Heart right ventricle (tissue), 16 donors: Measurements from ENCODE around the gene SLC33A1. TPM values are rescaled to one million over a fixed set of nuclear protein-coding genes. Genes with fewer than 3 reads are reported as not detected.

ENCODE experiments used
- ATAC-seq, 8 donors: fragments of 200-7000 bp; cut with Tn5 transposase; one replicate each; pipeline ENCODE4 v1.9.1; 2020; ENCODE audit warnings: mild to moderate bottlenecking in 8 of 8, moderate library complexity in 8 of 8, moderate number of reproducible peaks in 1 of 8
- DNase-seq, 2 donors: peaks; one replicate each; pipeline ENCODE4 v3.0.0-alpha.2; 2020
- H3K27ac ChIP-seq, 10 donors: fragments of 200-600 bp; sonication (generic) in 2 of 10; one replicate each; pipeline versions ENCODE4 v1.5.0 to v1.8.0; 2020 to 2022; ENCODE audit warnings: mild to moderate bottlenecking in 3 of 10
- H3K27me3 ChIP-seq, 7 donors: fragments of 200-600 bp; one replicate each; pipeline ENCODE4 v1.8.0; 2021 to 2022; ENCODE audit warnings: mild to moderate bottlenecking in 2 of 7
- H3K36me3 ChIP-seq, 9 donors: fragments of 200-600 bp; sonication (generic) in 1 of 9; one replicate each; pipeline versions ENCODE4 v1.5.0 to v1.8.0; 2020 to 2022; ENCODE audit warnings: mild to moderate bottlenecking in 2 of 9
- H3K4me1 ChIP-seq, 9 donors: fragments of 200-600 bp; sonication (generic) in 1 of 9; one replicate each; pipeline versions ENCODE4 v1.5.0 to v1.8.0; 2020 to 2022; ENCODE audit warnings: mild to moderate bottlenecking in 4 of 9
- H3K4me3 ChIP-seq, 10 donors: fragments of 200-600 bp; sonication (generic) in 2 of 10; one replicate each; pipeline versions ENCODE4 v1.5.0 to v1.8.0; 2020 to 2022; ENCODE audit warnings: mild to moderate bottlenecking in 7 of 10, moderate library complexity in 2 of 10
- H3K9me3 ChIP-seq, 11 donors: fragments of 200-600 bp in 10 of 11; sonication (generic) in 2 of 11; one replicate each; pipeline versions ENCODE4 v1.5.0 to v1.8.0; 2013 to 2022; ENCODE audit warnings: mild to moderate bottlenecking in 2 of 11, control low read depth in 1 of 11, moderate library complexity in 1 of 11
- CTCF ChIP-seq, 9 donors: fragments of 200-600 bp; sonication (generic) in 2 of 9; IDR thresholded peaks; one replicate each; pipeline versions ENCODE4 v1.5.0 to v1.8.0; 2021 to 2022; ENCODE audit warnings: antibody characterized with exemption in 9 of 9, mild to moderate bottlenecking in 5 of 9, moderate library complexity in 1 of 9
- WGBS, 2 donors: extraction: QIAGEN DNeasy Blood & Tissue Kit; methylation state at CpG; one replicate each; pipeline ENCODE4 v1.1.7; 2013; ENCODE audit warnings: inconsistent platforms in 1 of 2; 5-methylcytosine and 5-hydroxymethylcytosine counted together
- intact Hi-C, 10 donors: fragments of 100-400 bp; cut with DNase I; formaldehyde crosslinking; loops; one replicate each; pipeline versions ENCODE4 v1.11.1 to v1.14.2; 2022
- polyA plus RNA-seq, 2 donors: library from polyadenylated mRNA; stranded (reverse); fragments of 200-250 nt; gene quantifications; one replicate each; pipeline ENCODE4 v1.2.3, GENCODE V29; 2013
- total RNA-seq, 10 donors: library from RNA; stranded (reverse); fragmentation: NEBNext Ultra II Directional in 3 of 10; extraction: Animal tissue kit (Norgen Biotek cat#: 25700) in 3 of 10; gene quantifications; one replicate each; pipeline versions ENCODE4 v1.2.1 to v1.2.4, GENCODE V29; 2021 to 2023
- donor health status: Arrhythmogenic right ventricular cardiomyopathy.
- donor health status: ischemic (EF 13 %, LVEDD 7.1; RV severe dilation, severe dysfunction).
- donor health status: healthy with polysubstance abuse.
- donor health status: DM: no; HTN: yes; CAD: no.
- donor health status: DM: no; HTN: no; CAD: no.
- donor health status: ischemic (EF 25% LVEDD 6.9; RV normal size, moderate dysfunction).
- donor health status: ischemic (EF 25% LVEDD 5.7; RV mildly dilated, moderate dysfunction).
- donor health status: healthy.
- donor health status: DM: yes; HTN: yes; CAD: no.
- donor health status: Ischemic cardiomyopathy.
- donor health status: ischemic (EF 35%, LVEDD 5.7; RV mildly dilated, moderate dysfunction).
- donor health status: nonischemic (EF 11% LVEDD 7.7; RV severe dilation, severe dysfunction).
- donor health status: DM: yes; HTN: yes; CAD: no.
- donor health status: PGD.
- donor health status: ischemic (EF 29% LVEDD 5.4; RV normal size, mild dysfunction).
- donor health status: nonischemic (EF 23%, LVEDD 6.1; RV moderate dilation, normal function).

Gene SLC33A1
- total and polyA plus RNA-seq, 12 donors: 4.3 to 35.3 (median 25.3) TPM

GRCh38 chr3:155782390-155782953 lies 71.8 kb downstream of the SLC33A1 start:
- WGBS, 2 donors: 96 to 97% methylated on average over 1 of the region's 1 CpG

GRCh38 chr3:155780291-155780690 lies 73.9 kb downstream of the SLC33A1 start:
- DNase-seq: no peak
- Histone ChIP-seq H3K4me1 (no peaks in the 10 kb centered on the region), H3K9me3 (peaks cover 0 to 20% (median 13%) of the 10 kb centered on the region in 11 donors), H3K27me3 (no peaks in the 10 kb centered on the region), H3K36me3 (peaks cover 0 to 55% (median 0%) of the 10 kb centered on the region in 9 donors), H3K4me3 (no peak overlapping the region), H3K27ac (no peak overlapping the region)
- no peak for ATAC-seq
- intact Hi-C loops: no loop called here
- TF ChIP-seq CTCF (IDR thresholded peaks at IDR 0.05): no peak

More at GRCh38 chr3:155782390-155782953, 71.8 kb downstream of the SLC33A1 start:
- DNase-seq: no peak
- Histone ChIP-seq H3K4me3 (no peak overlapping the region), H3K36me3 (peaks cover 0 to 52% (median 0%) of the 10 kb centered on the region in 9 donors), H3K27me3 (no peaks in the 10 kb centered on the region), H3K9me3 (peaks cover 0 to 20% (median 13%) of the 10 kb centered on the region in 11 donors), H3K27ac (no peak overlapping the region), H3K4me1 (no peaks in the 10 kb centered on the region)
- ATAC-seq: no peak
- no peak for TF ChIP-seq CTCF (IDR thresholded peaks at IDR 0.05)
- intact Hi-C loops: no loop called here

DNA sequence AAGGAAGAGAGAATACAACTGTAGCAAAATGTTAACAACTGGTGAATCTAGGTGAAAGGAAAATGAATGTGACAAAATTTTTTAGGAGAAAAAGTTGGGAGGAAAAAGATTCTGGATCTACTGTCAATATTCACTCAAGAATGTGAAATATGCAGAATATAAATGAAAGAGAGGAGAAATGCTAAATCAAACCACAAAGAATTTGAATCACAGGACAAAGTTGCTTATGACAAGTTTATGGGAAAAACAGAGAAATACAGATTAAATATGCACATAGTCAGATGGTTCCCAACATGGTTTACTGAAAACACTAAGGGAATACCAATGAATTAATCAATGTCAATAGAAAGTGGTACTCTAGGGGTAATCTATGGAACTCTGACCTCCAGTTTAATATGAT lies 75.8 kb downstream of the SLC33A1 start:
- Histone ChIP-seq H3K4me3 (no peak overlapping the region), H3K27me3 (no peaks in the 10 kb centered on the region), H3K4me1 (no peaks in the 10 kb centered on the region), H3K9me3 (peaks cover 0 to 19% (median 13%) of the 10 kb centered on the region in 11 donors), H3K36me3 (peaks cover 0 to 57% (median 0%) of the 10 kb centered on the region in 9 donors), H3K27ac (no peak overlapping the region)
- intact Hi-C loops: no loop called here
- no peak for ATAC-seq
- no peak for DNase-seq
- TF ChIP-seq CTCF (IDR thresholded peaks at IDR 0.05): no peak

GRCh38 chr3:155772801-155773200 lies 81.4 kb downstream of the SLC33A1 start:
- no peak for DNase-seq
- intact Hi-C loops: no loop called here
- TF ChIP-seq CTCF (IDR thresholded peaks at IDR 0.05): no peak
- Histone ChIP-seq H3K4me3 (no peak overlapping the region), H3K27ac (no peak overlapping the region), H3K36me3 (peaks cover 0 to 50% (median 0%) of the 10 kb centered on the region in 9 donors), H3K4me1 (no peaks in the 10 kb centered on the region), H3K27me3 (no peaks in the 10 kb centered on the region), H3K9me3 (peaks cover 0 to 12% (median 4%) of the 10 kb centered on the region in 11 donors)
- 95 to 100% methylated on average over 1 of the region's 1 CpG for whole genome bisulfite sequencing, 2 donors
- ATAC-seq: no peak
